ENCODE data around the gene GNG14.
"Not testable (repeated sequence)": the region's sequence is repeated elsewhere in the genome, so short reads cannot be mapped to it uniquely, and the experiment has no call there.

GNG14 gene

DNA sequence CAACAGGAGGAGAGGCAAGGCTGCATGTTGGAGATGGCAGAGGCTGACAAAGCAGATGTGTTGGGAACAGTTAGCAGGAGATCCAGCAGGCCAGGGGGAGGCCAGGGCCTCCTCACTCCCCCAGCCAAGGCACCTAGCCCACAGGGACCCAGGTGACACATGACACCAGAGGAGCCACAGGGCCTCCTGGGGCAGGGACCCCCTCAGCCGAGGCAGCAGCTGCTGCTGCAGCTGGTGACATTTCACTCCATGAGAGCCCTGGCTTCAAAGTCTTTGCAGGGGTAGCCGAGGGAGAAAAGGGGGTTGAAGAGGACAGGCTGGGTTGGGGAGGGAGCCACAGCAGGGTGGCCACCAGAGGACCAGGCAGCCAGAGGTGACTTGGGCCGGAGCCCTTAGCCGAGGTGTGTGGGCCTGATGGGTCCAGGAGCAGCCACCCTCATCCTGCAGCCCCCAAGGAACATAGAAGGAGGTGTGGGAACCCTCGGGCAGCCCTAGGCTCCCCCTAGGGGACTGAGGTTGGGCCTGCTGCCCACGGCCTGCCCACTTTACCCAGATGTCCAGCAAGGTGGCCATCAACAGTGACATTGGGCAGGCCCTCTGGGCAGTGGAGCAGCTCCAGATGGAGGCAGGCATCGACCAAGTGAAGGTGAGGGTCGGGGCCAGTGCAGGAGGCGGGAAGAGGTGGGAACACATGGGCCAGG, at the start of gene GNG14:
Gene GNG14 (plus strand): TSS at position 503 of the 701 bp plus-strand sequence. CDS start 51 bp downstream, at position 554.
- no peak for DNase-seq (ENCODE audit: low read depth)

DNA sequence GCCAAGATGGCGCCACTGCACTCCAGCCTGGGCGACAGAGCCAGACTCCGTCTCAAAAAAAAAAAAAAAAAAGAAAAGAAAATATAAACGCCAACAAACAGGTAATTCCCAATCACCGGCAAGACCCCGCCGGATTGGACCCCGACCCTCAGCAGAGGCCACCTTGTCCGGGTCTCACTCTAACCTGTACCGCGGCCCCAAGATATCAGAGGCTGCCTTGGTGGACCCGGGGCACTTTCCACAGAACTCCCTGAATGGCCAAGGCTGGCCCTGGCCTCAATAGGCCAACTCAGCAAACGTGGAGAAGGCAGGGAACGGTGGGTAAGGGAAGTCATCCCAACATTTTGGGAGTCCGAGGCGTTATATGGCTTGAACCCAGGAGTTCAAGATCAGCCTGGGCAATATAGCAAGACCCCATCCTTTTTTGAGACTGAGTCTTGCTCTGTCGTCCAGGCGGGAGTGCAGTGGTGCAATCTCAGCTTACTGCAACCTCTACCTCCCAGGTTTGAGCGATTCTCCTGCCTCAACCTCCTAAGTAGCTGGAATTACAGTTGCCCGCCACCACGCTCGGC, 49.1 kb upstream of the GNG14 start:
- no peak for DNase-seq (ENCODE audit: low read depth)

DNA sequence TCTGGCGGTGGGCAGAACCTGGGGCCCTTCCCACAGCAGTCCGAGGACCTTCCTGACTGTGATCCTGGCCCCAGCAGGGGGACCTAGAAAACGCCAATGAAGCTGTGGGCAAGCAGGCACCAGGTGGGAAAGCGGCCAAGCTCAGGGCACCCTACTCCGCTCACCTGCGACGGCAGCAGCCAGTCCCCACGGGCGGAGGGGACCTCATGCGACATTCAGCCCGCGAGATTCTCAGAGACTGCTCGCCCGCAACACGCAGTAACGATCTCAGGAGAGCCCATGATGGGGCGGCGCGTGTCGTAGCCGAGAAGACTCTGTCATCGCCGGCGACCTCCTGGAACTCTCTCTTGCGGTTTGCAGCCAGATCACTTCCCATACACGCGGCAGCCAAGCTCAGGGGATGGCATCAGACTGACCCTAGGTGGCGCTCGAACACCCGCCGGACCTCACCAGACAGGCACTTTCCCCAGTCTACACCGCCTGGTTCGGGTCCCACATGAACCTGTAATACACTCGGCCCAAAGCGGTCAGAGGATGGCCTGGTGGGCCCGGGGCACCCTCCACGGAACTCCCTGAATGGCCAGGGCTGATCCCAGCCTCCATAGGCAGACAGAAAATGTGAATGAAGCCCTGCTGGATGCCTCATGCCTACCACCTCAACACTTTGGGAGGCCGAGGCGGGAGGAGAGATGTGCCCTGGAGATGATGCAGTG, 47.7 kb upstream of the GNG14 start:
- DNase-seq (ENCODE audit: low read depth): peak; percentile 85

DNA sequence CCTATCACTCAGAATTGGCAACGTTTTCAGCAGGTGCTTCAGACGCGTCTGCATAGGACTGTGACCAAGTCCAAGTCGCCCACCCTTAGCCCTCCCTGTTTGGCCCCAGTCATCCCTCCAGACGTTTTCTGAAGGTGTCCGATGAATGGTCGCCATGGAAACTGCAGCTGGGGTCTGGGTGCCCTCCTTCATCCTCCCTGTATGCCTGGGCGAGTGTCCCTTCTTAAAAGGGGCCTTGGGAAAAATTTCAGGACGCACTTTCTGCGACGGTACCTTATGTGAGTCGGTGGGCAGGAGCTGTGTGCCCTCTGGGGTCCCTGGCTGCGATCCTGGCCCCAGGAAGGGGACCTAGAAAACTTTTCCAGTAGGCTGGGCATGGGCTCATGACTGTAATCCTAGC, 46.3 kb upstream of the GNG14 start:
- DNase-seq (ENCODE audit: low read depth): no peak

DNA sequence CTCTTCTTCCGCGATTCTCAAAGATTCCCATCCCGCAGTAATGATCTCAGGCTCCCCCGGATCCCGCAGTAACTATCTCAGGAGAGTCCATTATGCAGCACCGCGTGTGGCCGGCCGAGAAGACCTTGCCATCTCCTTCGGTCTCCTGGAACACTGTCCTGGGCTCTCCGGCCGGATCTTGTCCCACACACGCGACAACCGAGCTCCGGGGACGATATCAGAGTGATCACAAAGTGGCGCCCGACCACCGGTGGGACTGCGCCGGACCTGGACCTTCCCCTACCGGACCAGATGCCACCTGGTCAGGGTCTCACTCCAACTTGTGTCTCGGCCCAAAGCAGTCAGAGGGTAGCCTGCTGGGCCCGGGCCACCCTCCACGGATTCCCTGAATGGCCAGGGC, 45.3 kb upstream of the GNG14 start:
- DNase-seq (ENCODE audit: low read depth): no peak

DNA sequence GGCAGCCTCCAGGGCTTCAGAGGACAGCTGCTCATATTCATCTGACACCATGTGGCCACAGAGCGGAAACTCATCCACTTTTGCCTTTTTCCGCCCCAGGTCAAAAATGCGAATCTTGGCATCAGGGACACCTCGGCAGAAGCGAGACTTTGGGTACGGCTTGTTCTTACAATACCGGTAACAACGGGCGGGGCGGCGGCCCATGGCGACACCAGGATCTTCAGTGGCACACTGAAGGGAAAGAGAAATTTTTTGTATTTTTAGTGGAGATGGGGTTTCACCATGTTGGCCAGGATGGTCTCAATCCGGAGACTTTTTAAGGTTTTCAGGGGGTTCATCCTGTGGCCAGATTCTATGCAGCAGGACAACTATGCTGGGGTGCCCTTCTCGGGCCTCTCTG, 44.1 kb upstream of the GNG14 start:
- not testable (repeated sequence) for DNase-seq (ENCODE audit: low read depth)

DNA sequence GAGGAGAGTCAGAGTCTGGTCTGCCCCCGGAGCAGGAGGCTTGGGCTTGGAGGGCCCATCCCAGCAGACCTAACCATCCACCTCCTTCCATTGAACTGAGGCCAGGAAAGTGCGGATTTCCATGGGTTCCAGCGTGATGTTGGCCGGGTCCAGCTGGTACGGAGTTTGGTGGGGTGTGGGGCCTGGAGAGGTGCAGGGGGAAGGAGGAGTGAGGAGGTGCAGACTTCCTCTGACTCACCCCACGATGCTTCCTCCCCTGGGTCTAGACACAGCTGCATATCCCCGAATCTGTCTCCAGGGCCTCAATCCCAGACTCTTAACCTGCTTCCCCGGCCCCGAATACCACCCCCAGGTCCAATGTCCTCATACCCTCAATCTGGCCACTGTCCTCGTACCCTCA, 41.2 kb upstream of the GNG14 start:
- no peak for DNase-seq (ENCODE audit: low read depth)

DNA sequence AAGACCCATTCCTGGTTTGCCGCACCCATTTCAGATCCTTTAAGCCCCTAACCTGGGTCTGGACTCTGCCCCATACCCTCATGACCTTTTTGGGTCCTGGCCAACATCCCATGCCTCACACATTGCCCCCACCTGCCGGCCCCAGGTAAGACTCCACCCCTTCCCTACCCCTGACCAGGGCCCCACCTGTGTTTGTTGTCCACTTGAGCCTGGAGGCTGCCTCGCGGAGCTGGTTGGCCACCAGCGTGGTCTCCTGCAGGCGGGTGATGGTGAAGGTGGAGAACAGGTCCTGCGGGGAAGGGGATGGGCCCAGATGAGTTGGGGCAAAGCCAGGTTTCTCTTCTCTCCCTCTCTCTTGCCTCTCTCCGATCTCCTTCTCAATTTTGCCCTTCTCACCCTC, 40.8 kb upstream of the GNG14 start:
- DNase-seq (ENCODE audit: low read depth): no peak

DNA sequence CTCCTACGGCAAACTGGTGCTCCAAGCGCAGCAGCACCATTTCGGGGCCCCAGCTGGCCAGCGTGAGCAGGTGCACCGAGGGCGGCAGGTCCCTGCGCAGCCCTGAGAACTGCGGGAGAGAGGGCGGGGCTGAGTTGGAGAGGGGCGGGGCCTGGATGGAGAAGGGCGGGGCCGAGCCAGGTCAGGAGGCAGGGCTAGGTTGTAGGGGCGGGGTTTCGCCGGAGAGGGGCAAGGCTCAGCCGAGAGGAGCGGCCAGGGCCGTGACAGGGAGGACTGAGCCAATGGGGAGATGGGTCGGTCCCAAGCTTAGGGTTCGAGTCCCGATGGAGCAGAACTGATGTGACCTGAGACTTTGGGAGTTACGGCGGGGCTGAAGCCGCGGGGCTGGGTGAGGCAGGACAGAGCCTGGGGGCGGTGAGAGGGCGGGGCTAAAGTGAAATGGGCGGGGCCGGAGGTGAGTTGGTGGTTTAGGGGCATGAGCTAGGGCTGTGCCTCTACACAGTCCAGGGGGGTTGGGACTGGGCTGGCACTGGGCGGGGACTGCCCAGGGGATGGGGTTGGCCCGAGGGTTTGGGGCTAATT, 40.2 kb upstream of the GNG14 start:
- DNase-seq (ENCODE audit: low read depth): peak; percentile 41

DNA sequence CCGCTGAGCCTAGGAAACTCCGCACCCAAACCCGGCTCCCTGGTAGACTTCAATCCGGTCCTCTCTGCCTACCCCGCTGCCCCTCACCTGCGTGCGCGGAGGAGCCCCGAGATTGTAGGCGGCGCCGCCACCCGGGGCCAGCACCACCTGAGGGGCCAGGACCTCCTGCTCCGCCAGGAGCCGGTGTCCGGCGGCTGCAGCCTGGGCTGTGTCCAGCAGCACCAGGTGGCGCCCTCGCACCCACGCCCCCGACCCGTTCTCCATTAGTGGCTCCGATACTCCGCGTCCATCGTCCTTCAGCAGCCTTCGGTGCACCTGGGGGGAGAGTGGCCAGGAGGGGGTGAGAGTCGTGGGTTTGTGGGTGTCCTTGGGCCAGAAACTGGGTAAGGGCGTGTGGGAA, 39.7 kb upstream of the GNG14 start:
- no peak for DNase-seq (ENCODE audit: low read depth)

DNA sequence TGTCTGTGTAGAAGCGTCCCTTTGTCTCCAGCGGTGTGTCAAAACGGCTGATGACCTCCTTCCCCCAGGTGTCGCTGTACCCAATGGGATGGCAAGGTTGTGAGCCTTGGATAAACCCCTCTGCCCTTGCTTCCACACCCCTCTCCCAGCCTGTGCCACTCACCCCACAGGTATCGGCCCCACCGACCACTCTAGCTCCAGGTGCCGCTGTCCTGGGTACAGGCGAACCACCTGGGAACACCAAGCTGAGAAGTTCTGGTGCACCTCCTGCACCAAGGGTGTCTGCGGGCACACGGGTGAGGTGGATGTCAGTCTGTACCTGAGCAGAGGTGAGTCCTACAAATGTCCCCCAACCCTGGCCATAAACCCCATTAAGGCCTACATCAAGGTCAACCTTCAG, 37.9 kb upstream of the GNG14 start:
- no peak for DNase-seq (ENCODE audit: low read depth)

DNA sequence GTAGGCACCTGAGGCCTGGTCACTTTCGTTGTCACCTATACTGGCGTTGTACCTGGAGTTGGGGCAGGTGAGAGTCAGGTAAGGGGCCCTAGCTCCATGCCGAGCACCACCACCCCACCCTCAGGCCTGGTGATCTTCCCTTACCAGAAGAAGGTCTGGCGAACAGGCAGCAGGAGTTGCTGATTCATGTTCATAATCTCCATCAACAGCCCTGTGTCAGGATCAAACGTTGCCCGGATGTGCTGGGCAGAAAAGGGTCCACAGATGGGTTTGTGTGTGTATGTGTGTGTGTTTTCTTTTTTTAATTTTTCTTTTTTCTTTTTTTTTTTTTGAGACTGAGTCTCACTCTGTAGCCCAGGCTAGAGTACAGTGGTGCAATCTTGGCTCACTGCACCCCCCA, 35.6 kb upstream of the GNG14 start:
- no peak for DNase-seq (ENCODE audit: low read depth)

DNA sequence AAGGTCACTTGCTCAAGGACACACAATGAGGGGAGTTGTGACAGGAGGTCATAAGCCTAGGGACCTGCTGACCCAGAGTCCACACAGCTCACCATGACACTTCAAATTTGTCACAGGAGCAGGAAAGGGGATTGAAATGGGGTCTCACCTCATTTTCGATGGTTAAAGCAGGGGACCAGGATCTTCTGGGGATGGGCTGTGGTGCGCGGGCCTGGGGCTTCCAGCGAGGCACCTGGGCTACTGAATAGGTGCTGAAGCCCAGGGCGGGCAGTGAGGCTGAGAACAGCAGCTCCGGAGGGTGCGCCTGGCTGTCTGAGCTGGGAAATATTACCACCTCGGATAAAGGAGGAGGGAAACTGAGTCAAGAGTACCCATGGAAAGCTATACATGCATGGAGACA, 32.3 kb upstream of the GNG14 start:
- DNase-seq (ENCODE audit: low read depth): no peak

DNA sequence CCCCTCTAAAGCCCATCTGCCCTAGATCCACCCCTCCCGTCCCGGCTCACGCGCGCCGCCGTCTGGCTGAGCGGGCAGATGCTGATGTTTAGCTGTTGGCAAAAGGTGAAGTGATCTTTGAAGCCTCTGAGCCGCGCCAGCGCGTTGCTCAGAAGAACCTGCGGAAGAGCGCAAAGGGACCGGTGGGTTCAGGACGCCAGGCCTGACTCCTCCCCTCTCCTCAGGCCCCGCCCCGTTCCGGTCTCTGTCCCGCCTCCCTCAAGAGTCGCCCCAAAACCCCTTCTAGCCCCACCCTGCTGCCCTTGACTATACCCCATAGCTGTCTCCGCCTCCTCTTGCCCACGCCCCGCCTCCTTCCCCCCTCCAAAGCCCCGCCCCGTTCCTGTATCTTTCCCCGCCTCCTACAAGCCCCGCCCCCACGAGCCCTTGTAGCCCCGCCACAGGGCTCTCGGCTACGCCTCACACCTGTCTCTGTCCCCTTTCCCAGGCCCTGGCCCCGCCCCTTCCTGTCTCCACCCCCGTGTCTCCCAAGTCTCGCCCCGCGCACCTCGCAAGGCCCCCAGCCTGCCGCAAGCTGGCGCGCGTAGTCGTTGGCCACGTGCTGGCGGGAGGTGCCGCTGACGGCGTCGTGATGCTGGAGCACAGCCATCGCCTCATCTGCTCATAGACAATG, 30.8 kb upstream of the GNG14 start:
- DNase-seq (ENCODE audit: low read depth): peak; percentile 19

DNA sequence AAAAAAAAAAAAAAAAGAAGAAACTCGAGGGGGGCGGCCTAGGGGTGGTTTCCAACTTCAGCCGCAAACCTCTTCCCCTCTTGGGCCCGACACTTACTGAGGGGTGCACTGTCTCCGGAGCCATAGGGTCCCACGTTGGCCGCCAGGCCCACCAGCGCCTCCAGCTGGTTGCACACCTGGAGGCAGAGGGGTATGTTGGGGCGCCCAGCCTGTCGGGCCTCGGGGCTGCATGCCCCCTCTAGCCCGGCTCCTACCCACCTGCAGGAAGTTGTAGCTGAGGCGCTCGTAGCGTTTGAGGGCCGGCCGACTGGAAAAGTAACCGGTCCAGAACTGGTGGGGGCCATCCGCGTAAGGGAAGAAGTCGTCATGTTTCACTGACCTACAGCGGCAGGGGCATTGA, 29.8 kb upstream of the GNG14 start:
- DNase-seq (ENCODE audit: low read depth): no peak

DNA sequence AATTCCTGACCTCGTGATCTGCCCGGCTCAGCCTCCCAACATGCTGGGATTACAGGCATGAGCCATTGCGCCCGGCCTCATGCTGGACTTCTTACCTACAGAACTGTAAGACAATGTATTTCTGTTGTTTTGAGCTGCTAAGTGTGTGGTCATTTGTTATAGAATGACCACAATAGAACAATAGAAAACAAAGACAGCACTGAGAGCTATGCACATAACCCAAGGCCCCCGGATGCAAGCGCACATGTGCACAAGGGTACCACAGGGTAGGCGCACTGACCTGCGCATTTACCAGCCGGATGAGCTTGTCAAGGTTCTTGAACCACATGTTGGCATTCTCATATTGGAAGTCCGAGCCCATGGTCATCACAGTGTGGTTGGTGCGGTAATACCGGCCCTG, 26.8 kb upstream of the GNG14 start:
- DNase-seq (ENCODE audit: low read depth): no peak

DNA sequence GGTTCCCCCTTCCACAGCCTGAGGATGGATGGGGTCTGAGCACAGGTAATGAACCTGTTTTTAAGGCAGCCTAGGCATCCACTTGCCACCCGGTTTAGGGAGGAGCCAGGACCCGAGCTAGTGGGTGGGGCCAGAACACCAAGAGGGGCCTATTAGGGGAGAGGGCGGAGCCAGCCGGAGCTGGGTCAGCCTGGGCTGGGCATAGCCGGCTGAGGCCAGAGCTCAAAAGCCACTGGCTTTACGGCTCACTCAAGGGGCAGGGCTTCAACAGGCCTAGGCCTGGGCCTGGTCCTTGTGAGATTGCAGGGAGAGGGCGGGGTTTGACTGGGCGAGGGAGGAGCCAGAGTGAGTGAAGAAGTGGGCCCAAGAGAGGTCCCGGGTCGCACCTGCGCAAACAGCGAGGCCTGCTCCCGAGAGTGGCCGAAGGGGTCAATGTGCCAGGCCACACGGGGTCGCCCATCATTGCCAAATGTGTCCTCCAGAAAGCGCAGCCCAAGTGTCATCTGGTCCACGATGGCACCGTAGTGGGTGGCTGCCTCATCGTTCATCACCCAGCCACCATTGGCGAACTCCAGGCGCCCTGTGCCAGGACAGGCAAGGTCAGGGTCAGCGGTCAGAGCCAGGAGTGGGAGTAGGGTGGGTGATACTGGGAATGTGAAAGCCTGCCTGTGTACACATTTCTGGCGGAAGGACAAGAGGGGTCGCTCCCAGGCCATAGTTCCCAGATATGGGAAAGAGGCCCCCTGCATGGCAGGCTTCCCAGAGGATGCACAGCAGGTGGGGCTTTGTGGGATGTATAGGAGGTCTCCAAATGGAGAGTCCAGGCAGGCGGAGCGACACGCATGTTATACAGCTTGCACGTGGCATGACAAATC, 23.2 kb upstream of the GNG14 start:
- peak; percentile 39 for DNase-seq (ENCODE audit: low read depth)

DNA sequence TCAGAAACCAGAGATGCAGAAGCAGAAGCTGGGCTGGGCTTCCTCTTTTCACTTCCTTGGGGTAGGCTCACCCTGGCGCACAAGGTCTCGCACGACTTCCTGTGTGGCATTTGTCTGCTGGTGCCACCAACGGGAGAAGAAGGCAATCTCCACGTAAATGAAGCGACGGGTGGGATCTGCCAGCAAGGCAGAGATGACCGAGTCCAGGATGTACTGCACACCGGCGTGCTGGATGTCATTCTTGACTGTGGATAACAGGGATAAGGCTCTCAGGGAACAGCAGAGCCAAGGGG, 22.6 kb upstream of the GNG14 start:
- no peak for DNase-seq (ENCODE audit: low read depth)

DNA sequence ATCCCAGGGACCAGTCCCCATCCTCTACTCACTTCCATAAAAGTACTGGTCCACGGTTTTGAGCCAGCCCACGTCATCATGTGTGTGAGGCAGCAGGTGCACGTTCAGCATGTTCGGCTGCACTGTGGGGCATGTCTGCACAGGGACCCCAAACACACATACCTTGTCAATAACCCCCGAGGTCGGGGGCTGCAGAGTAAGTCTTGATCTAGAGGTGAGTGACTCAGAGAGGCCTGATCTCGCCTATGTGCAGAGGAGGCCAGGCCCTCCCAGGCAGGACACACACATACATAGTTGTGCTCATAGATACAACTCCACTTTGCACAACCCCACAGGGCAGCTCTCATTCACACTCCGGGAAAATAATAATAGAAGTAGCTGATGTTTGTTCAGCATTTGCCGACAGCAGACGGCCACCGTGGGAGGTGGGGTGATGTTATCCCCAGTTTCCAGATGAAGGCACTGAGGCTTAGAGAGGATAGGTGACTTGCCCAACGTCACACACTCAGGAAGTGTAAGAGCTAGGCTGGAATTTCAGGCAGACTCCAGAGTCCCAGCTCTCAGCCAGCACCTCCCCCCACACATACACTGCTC, 22.0 kb upstream of the GNG14 start:
- peak; percentile 33 for DNase-seq (ENCODE audit: low read depth)

DNA sequence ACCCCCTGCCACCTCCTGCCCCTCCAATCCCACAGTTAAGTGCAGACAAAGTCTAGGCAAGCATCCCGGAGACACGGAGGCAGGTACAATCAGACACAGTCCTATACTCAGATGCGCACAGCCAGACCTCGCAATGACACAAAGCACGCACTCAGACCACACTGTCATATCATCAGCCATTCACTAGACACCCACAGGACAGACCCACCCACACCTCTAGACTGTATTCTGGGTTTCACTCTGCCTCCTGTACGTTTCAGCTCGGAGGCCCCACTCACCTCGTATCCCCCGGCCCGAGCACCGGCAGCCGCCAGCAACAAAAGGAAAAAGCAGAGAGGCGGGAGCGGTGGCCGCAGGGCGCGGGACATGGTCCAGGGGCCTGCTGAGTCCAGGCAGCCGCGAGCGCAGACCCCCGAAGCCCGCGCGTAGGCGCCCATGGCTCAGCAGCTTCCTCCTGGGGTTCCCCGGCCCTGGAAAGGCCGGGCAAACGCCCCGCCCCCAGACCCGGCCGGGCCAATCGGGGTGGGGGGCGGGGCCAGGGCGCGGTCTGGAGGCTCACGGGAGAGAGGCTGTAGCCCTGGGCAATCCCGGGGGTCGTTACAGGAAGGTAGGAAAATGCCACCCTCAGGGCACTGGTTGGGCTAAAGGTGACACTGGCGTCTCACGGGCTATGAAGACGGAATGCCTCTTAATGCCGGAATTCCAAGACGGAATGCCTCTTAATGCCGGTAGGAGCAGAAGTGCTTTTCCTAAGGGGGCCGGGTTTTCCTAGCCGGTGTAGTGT, 21.3 kb upstream of the GNG14 start, which contains the start of the genes MAN2B1 and WDR83:
Gene MAN2B1 (minus strand): TSS at position 478 of the 784 bp plus-strand sequence. CDS start 41 bp downstream, at position 437.
Gene WDR83 (plus strand): TSS at position 543 of the 784 bp plus-strand sequence. CDS start 2,984 bp downstream, outside the sequence.
- DNase-seq (ENCODE audit: low read depth): peak; percentile 83

Measured in ELR (cell line).